Testis (tissue), 3 donors: ENCODE results near the gene TMEM222. TPM values are rescaled to one million over a fixed set of nuclear protein-coding genes. Genes with fewer than 3 reads are reported as not detected.
A peak's percentile ranks its signal among the peaks of the same experiment; 100 is the strongest.

Source experiments
- DNase-seq: peaks from one replicate; pipeline ENCODE4 v3.0.0-alpha.2; 2019
- H3K27ac ChIP-seq, 2 donors: fragments of 200-600 bp; sonication (generic); one replicate each; pipeline ENCODE4 v1.5.1; 2019
- H3K27me3 ChIP-seq: fragments of 200-600 bp; sonication (generic); one replicate; pipeline ENCODE4 v1.5.1; 2019
- H3K36me3 ChIP-seq: fragments of 200-600 bp; sonication (generic); one replicate; pipeline ENCODE4 v1.5.1; 2017; ENCODE audit warnings: low read depth; ENCODE audit errors: missing control alignments
- H3K4me1 ChIP-seq: fragments of 200-600 bp; sonication (generic); one replicate; pipeline ENCODE4 v1.5.1; 2019
- H3K4me3 ChIP-seq, 2 donors: fragments of 200-600 bp; sonication (generic); one replicate each; pipeline ENCODE4 v1.5.1; 2017 to 2019
- H3K9me3 ChIP-seq: fragments of 200-600 bp; sonication (generic); one replicate; pipeline ENCODE4 v1.5.1; 2017
- CTCF ChIP-seq, 3 experiments: fragments of 450-650 bp in 2 of 3; fragments of 200-600 bp in 1 of 3; sonication (generic) in 1 of 3; IDR thresholded peaks; one replicate each; pipeline ENCODE4 v1.5.1; 2016 to 2019; ENCODE audit warnings: antibody characterized with exemption in 3 of 3, mild to moderate bottlenecking in 2 of 3, moderate library complexity in 1 of 3
- POLR2A ChIP-seq: fragments of 450-650 bp; IDR thresholded peaks from one replicate; pipeline ENCODE4 v1.6.1; 2017; ENCODE audit warnings: antibody characterized with exemption, mild to moderate bottlenecking, moderate library complexity
- WGBS, 2 donors: methylation state at CpG; one replicate each; pipeline ENCODE4 v1.1.5; 2018; 5-methylcytosine and 5-hydroxymethylcytosine counted together
- intact Hi-C: fragments of 100-400 bp; cut with DNase I; formaldehyde crosslinking; loops from one replicate; pipeline ENCODE4 v1.15.1; 2023; ENCODE audit warnings: low total_unique reads
- polyA plus RNA-seq: library from polyadenylated mRNA; stranded (reverse); fragments of 350-450 nt; fragmentation: Illumina TruSeq; extraction: RNeasy Lipid Tissue Mini Kit (QIAGEN cat#74804); gene quantifications from one replicate; pipeline ENCODE4 v1.2.3, GENCODE V29; 2014; ENCODE audit warnings: low read depth, low replicate concordance; ENCODE audit not compliant: insufficient read depth
- total RNA-seq, 2 donors: library from RNA; depleted of rRNA; stranded (reverse); fragments of >200 nt; gene quantifications; one replicate each; pipeline ENCODE4 v1.2.3, GENCODE V29; 2016

Gene TMEM222
- total and polyA plus RNA-seq, 3 donors from 2014 or later = 41.4 to 81.6 (median 67.5) TPM

GRCh38 chr1:27359822-27360158 lies 37.8 kb downstream of the TMEM222 start:
- no peak for DNase-seq
- no peak overlapping the region for H3K27ac ChIP-seq
- peak overlapping the region in 1 of 2 donors; percentile 53 for H3K4me3 ChIP-seq
- peaks cover 3% of the 10 kb centered on the region for H3K4me1 ChIP-seq
- no peaks in the 10 kb centered on the region for H3K36me3 ChIP-seq
- 48 to 52% methylated on average over 8 to 9 of the region's 9 CpGs for WGBS, 2 donors
- no peaks in the 10 kb centered on the region for H3K9me3 ChIP-seq
- H3K27me3 ChIP-seq = no peaks in the 10 kb centered on the region
- TF ChIP-seq POLR2A (no peak), CTCF (IDR thresholded peaks at IDR 0.05) (no peak)
- intact Hi-C loops = no loop called here

- Histone ChIP-seq H3K9me3 (no peaks in the 10 kb centered on the region), H3K4me3 (peak overlapping the region; percentile 32 to 53), H3K36me3 (no peaks in the 10 kb centered on the region), H3K4me1 (peaks cover 7% of the 10 kb centered on the region), H3K27me3 (no peaks in the 10 kb centered on the region), H3K27ac (no peak overlapping the region)
- 46 to 49% methylated on average over 23 to 58 of the region's 71 CpGs for WGBS, 2 donors
- intact Hi-C loops = no loop called here
- DNase-seq = peak; percentile 49
- no peak for TF ChIP-seq CTCF (IDR thresholded peaks at IDR 0.05)
- no peak for TF ChIP-seq POLR2A
Measured at GRCh38 chr1:27360159-27361043, 38.4 kb downstream of the TMEM222 start.

- H3K4me3 ChIP-seq = peak overlapping the region; percentile 32 to 53
- intact Hi-C loops = no loop called here
- peaks cover 7% of the 10 kb centered on the region for H3K4me1 ChIP-seq
- no peaks in the 10 kb centered on the region for H3K36me3 ChIP-seq
- no peak for DNase-seq
- H3K27ac ChIP-seq = no peak overlapping the region
- no peaks in the 10 kb centered on the region for H3K9me3 ChIP-seq
- TF ChIP-seq CTCF (IDR thresholded peaks at IDR 0.05) = no peak
- no peak for TF ChIP-seq POLR2A
- no peaks in the 10 kb centered on the region for H3K27me3 ChIP-seq
- WGBS, 2 donors = 64 to 73% methylated on average over 4 to 21 of the region's 21 CpGs
Measured at GRCh38 chr1:27361044-27361402, 39.1 kb downstream of the TMEM222 start.

DNA sequence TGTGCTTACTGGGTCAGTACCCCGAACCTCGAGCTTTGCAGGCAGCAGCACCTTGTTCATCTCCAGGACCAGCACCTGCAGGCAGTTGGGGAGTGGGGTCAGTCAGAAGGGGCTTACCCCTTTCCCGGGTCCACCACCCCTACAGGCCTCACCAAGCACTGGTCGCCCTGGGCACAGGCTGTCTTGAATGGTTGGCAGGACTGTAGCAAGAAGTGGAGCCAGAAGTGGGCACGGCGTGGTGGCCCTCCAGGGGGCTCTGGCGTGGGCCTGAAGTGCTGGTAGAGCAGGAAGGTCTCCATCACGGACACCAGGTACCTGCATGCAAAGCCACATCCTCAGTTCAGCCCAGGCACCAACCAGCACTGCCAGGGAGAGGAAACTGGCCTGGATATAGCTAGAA lies 39.6 kb downstream of the TMEM222 start:
- WGBS, 2 donors = 84 to 89% methylated on average over 6 to 8 of the region's 8 CpGs
- H3K27me3 ChIP-seq = no peaks in the 10 kb centered on the region
- no peaks in the 10 kb centered on the region for H3K36me3 ChIP-seq
- no peak overlapping the region for H3K4me3 ChIP-seq
- no peak for TF ChIP-seq CTCF (IDR thresholded peaks at IDR 0.05)
- no peak for DNase-seq
- no peaks in the 10 kb centered on the region for H3K9me3 ChIP-seq
- H3K27ac ChIP-seq = no peak overlapping the region
- H3K4me1 ChIP-seq = peaks cover 7% of the 10 kb centered on the region
- intact Hi-C loops = no loop called here
